ENCODE measurements around the gene C2orf68. TPM values are rescaled to one million over a fixed set of nuclear protein-coding genes. Genes with fewer than 3 reads are reported as not detected.
A peak's percentile ranks its signal among the peaks of the same experiment; 100 is the strongest.

C2orf68 gene
- total and polyA plus RNA-seq, 2 of the 13 experiments (the other 11 are each of a cell fraction or from before 2014, with no cell fraction given) = 47.1 to 77.4 TPM

GRCh38 chr2:85601771-85602475, 9.9 kb downstream of the C2orf68 start (continued):
- TF ChIP-seq ZNF275 (CRISPR knock-in tag; IDR thresholded peaks at IDR 0.05; ENCODE audit: borderline replicate concordance) (no peak), MED1 (CRISPR knock-in tag; IDR thresholded peaks at IDR 0.05) (no peak), ZNF580 (CRISPR knock-in tag; IDR thresholded peaks at IDR 0.05; ENCODE audit: borderline replicate concordance, low read depth) (no peak; the same call in 1 of the 2 replicates), PITX1 (CRISPR knock-in tag; IDR thresholded peaks at IDR 0.05) (0 out of 2 replicates have a peak, but pooled peaks have one; percentile 55), ZNF205 (CRISPR knock-in tag; IDR thresholded peaks at IDR 0.05) (no peak), NR2C2 (CRISPR knock-in tag; IDR thresholded peaks at IDR 0.05; ENCODE audit: borderline replicate concordance) (no peak), PAWR (CRISPR knock-in tag; IDR thresholded peaks at IDR 0.05; ENCODE audit: borderline replicate concordance) (0 out of 2 replicates have a peak, but pooled peaks have one; percentile 61), ZNF644 (CRISPR knock-in tag; IDR thresholded peaks at IDR 0.05; ENCODE audit: low read depth) (no peak), ZNF256 (CRISPR knock-in tag; conservative IDR thresholded peaks at IDR 0.05) (no peak), ZNF407 (CRISPR knock-in tag; IDR thresholded peaks at IDR 0.05; ENCODE audit: not compliant biosample characterization) (no peak), FIP1L1 (IDR thresholded peaks at IDR 0.05; ENCODE audit: borderline replicate concordance, insufficient read depth, low read depth, low read length) (no peak), PBX3 (CRISPR knock-in tag; IDR thresholded peaks at IDR 0.05; ENCODE audit: borderline replicate concordance) (no peak), RFX3 (CRISPR knock-in tag; IDR thresholded peaks at IDR 0.05) (no peak; the same call in 1 of the 2 replicates), ATF2 (CRISPR knock-in tag; IDR thresholded peaks at IDR 0.05) (no peak; the same call in 1 of the 2 replicates), ZIK1 (CRISPR knock-in tag; IDR thresholded peaks at IDR 0.05; ENCODE audit: borderline replicate concordance, low read depth) (no peak)
